Fibroblast of mammary gland (primary cell): ENCODE results near the gene KLHL25.
A peak's percentile ranks its signal among the peaks of the same experiment; 100 is the strongest.

Source experiments
- DNase-seq: peaks from one replicate; pipeline ENCODE4 v3.0.0-alpha.2; 2010; ENCODE audit warnings: low read depth
- H3K4me3 ChIP-seq: 2 replicates; pipeline ENCODE4 v1.5.1; 2011; ENCODE audit warnings: low read depth, mild to moderate bottlenecking, low read length, moderate library complexity; ENCODE audit not compliant: control insufficient read depth
- CTCF ChIP-seq: conservative IDR thresholded peaks from 2 replicates; pipeline ENCODE4 v1.5.1; 2011; ENCODE audit warnings: low read depth, low read length, inconsistent platforms; ENCODE audit not compliant: control insufficient read depth, insufficient read depth

The KLHL25 gene

GRCh38 chr15:85769182-85769900 is 25.4 kb downstream of the KLHL25 start:
- no peak for TF ChIP-seq CTCF
- DNase-seq = no peak

DNA sequence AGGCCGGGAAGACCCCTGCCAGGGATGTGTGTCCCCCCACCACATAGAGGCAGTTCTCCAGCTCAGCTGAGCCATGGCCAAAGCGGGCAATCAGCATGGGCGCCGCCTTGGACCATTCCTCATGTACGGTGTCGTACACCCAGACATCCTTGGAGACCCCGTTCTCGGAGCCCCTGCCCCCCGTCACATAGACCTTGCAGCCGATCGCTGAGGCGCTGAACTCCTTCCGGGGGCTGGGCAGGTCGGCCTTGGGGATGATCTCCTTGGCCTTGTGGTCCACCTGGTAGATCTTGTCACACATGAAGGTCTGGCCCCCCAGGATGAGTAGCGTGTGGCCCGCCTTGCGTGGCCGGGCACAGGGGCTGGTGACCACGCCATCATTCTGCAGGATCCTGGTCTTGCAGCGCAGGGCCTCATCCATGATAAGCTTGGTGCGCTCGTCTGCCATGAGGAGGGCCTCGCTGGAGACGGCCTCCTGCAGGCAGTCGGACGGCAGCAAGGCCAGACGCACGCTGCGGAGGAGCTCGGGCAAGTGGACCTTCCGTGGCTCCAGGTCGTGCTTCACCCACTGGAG is 26.0 kb downstream of the KLHL25 start:
- no peak for DNase-seq
- no peak for TF ChIP-seq CTCF
- H3K4me3 ChIP-seq = no peak overlapping the region

More at GRCh38 chr15:85769182-85769900, 25.4 kb downstream of the KLHL25 start:
- H3K4me3 ChIP-seq = no peak overlapping the region

- TF ChIP-seq CTCF = no peak
- H3K4me3 ChIP-seq = no peak overlapping the region
- no peak for DNase-seq
Observed at GRCh38 chr15:85767785-85768529, 26.8 kb downstream of the KLHL25 start.

GRCh38 chr15:85766001-85766831 is 28.5 kb downstream of the KLHL25 start:
- DNase-seq = no peak
- no peak overlapping the region for H3K4me3 ChIP-seq
- no peak for TF ChIP-seq CTCF

GRCh38 chr15:85764649-85765277 is 30.0 kb downstream of the KLHL25 start:
- peak; percentile 72 for DNase-seq
- H3K4me3 ChIP-seq = no peak overlapping the region
- no peak for TF ChIP-seq CTCF
